Measurements from ENCODE around the gene CYB5R4.

DNA sequence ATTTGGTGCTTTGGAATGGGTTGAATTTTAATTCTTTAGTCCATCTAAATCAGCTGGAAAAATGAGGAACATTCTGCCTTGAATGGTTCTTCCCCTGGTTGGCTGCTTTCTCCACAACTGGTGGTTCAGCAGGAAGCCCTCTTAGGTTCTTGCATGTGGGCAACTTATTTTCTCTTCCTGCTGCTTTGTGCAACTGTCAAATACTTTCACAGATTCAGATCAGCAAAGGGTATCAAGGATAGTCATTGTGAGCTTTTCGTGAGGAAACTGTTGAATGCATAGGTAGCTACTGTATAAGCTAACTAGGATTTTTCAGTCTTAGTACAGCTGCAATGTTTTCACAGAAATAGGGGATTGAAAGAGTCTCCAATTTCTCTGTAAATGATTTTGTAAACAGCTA lies 101.2 kb downstream of the CYB5R4 start:
- TF ChIP-seq, protein P1, sequence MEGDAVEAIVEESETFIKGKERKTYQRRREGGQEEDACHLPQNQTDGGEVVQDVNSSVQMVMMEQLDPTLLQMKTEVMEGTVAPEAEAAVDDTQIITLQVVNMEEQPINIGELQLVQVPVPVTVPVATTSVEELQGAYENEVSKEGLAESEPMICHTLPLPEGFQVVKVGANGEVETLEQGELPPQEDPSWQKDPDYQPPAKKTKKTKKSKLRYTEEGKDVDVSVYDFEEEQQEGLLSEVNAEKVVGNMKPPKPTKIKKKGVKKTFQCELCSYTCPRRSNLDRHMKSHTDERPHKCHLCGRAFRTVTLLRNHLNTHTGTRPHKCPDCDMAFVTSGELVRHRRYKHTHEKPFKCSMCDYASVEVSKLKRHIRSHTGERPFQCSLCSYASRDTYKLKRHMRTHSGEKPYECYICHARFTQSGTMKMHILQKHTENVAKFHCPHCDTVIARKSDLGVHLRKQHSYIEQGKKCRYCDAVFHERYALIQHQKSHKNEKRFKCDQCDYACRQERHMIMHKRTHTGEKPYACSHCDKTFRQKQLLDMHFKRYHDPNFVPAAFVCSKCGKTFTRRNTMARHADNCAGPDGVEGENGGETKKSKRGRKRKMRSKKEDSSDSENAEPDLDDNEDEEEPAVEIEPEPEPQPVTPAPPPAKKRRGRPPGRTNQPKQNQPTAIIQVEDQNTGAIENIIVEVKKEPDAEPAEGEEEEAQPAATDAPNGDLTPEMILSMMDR (IDR thresholded peaks at IDR 0.05): no peak
- TF ChIP-seq POLR2A (IDR thresholded peaks at IDR 0.05): no peak
